GM21367 (cell line): ENCODE data around the gene ZNF423.
"Not testable (repeated sequence)": the region's sequence is repeated elsewhere in the genome, so short reads cannot be mapped to it uniquely, and the experiment has no call there.

ENCODE experiments used
- ATAC-seq: cut with Tn5 transposase; IDR thresholded peaks from one replicate; pipeline ENCODE4 v1.9.1; 2021; ENCODE audit not compliant: unreplicated experiment

Gene ZNF423

DNA sequence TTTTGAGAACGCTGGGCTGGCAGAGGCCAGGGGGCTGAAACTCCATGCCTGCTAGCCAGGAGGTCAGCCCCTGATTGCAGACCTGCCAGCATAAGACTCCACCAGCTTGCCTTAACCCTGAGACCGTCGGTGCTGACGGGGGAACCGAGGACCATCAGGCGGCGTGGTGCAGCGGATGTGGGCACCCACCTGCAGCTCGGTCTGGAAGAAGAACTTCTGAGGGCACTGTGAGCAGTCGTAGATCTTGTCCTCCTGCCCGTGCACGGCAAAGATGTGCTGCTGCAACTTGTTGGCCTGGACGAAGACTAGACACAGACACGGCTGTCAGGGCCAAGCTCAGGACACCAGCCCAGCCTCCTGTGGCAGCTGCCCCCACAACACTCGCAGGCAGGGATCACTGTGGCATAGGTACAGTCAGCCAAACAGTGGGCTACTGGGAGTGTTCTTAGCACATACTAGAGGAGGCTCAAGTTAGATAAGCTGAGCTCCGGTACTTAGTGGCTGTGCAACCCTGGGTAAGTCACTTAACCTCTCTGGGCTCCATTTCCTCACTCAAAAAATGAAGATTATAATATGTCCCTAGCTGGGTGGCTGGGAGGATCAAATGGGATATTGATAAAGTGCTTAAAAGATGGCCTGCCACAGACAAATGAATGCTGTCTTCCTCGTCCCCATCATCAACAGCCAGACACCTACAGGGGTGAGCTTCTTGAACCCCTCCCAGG is 332.3 kb downstream of the ZNF423 start:
- ATAC-seq = no peak

DNA sequence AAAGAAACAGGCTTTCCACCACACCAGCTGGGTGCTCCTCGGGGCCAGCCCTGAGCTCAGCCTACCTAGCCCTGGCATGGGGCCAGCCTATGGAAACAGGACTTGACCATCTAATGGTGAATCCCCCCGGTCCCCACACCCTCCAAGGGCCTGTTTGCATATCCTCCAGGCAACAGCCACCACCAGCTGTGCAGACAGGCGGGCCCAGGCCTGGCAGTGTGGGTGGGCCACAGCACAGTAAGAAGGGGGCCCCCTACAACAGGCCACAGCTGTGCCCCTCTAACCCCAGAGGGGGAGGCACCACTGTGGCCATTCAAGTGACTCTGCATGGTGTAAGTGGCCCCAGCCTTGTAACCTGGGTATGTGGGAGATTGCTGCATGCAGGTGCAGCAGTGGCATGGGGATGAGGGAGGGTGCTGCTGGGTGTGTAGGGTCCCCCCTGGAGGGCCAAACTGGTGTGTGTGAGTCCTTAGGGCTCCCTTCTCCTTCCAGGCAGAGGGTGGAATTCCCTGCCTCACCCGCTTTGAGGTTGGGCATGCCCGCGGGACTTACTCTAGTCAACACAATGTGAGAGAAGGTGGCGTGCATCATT is 334.1 kb downstream of the ZNF423 start:
- no peak for ATAC-seq

DNA sequence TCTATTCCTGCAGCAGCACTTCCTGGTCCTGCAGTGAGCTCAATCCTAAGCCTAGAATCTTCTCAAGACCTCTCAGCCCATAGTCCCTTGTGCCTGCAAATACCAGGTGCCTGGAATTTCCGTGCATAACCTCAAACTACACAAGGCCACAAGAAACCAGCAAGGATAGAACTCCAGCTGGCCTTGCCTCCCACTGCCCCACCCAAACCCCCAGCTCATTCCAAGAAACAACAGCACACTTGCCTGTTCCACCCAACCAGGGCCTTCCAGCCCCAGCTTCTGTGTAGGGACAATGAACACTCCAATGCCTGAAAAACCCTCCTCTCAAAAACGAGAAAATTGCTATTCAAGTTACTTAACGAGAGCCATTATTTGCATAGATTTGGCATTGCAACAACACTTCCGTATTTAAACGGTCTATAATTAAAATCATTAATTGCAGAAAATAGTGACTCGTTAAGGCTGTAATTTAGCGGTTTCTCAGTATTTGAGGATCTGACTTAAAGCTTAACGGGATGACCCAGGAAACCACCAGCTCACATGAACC is 335.3 kb downstream of the ZNF423 start:
- no peak for ATAC-seq

DNA sequence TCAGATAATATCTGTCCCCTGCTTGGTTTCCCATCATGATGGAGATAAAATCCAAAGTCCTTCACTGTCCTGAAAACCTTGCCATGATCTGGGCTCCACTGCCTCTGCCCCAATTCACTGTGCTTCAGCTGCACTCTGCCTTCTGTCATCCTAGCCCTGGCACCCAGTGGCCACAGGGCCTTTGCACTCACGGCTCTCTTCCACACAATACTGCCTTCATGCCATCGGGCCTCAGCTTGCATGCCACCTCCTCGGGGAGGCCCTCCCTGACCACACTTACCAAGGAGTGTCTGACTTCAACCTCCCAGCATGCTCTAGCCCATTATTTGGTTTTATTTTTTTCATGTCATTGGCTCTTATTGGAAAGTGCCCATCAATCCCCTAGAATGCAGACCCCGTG is 336.2 kb downstream of the ZNF423 start:
- ATAC-seq = no peak

DNA sequence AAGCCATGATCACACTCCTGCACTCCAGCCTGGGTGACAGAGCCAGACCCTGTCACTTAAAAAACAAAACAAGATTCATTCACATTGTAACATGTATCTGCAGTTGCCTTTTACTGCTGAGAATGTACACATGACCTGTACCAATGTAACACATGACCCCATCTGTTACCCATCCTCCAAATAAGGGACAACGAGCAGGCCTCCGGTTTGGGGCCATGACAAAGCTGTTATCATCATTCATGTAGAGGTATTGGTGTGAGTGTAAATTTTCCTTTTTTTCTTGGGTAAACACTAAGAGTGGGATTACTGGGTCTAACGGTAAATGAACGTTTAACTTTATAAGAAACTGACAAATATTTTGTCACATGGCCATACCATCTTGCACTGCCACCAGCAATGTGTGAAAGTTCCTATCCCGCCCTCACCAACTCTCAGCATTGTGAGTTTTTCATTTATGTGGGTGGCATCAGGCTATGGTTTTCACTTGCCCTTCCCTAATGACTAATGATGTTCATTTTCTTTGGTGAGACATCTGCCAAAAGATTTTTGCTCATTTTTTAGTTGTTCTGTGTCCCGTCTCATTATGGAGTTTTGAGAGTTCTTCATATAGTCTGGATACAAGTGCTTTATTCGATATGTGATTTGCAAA is 336.8 kb downstream of the ZNF423 start:
- ATAC-seq = no peak

- ATAC-seq = no peak
Measured at GRCh38 chr16:49516382-49517036, 339.4 kb downstream of the ZNF423 start.

DNA sequence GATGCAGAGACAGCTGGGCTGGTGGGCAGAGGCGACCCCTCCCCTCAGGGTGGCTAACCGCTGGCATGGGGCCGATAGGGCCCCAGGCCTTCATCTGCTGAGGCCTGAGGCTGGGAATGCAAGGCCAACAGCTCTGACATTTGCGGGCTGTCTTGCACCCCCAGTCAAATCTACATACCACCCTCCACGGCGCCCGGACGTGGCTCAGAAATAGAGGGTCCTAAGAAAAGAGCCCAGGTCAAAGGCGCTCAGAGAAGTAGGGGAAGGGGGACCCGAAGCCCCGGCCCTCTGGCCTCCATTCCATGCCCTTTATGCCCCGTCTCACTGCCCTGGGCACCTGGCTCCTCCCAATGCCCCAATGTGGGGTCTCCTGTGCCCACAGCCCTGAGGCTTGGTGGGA is 340.1 kb downstream of the ZNF423 start:
- no peak for ATAC-seq

DNA sequence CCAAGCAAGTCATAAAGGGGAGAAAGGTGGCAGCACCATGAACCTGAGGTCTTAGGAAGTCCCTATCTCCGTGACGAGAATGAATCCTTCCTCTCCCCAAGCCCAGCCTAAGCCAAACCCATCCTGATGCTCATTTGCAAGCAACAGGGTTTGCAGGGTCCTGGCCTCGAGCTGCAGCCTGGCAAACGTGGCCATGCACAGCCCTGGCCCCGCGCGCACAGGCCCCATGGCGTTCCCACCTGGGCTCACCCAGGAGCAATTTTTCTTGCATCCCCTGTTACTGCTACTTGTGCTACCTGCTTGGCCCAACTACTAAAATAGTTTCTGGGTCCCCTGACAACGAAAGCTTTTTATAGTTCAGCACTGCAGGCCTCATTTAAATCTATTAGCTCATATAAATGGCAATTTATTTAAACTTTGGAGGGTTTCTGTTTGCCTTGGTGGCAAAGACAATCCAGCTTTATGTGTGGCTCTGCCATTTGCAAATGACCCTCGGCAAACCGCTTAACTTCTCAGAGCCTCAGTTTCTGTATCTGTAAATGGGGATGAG is 340.8 kb downstream of the ZNF423 start:
- no peak for ATAC-seq

GRCh38 chr16:49514073-49514980 is 341.6 kb downstream of the ZNF423 start:
- ATAC-seq = no peak

GRCh38 chr16:49513040-49513439 is 342.9 kb downstream of the ZNF423 start:
- ATAC-seq = no peak

DNA sequence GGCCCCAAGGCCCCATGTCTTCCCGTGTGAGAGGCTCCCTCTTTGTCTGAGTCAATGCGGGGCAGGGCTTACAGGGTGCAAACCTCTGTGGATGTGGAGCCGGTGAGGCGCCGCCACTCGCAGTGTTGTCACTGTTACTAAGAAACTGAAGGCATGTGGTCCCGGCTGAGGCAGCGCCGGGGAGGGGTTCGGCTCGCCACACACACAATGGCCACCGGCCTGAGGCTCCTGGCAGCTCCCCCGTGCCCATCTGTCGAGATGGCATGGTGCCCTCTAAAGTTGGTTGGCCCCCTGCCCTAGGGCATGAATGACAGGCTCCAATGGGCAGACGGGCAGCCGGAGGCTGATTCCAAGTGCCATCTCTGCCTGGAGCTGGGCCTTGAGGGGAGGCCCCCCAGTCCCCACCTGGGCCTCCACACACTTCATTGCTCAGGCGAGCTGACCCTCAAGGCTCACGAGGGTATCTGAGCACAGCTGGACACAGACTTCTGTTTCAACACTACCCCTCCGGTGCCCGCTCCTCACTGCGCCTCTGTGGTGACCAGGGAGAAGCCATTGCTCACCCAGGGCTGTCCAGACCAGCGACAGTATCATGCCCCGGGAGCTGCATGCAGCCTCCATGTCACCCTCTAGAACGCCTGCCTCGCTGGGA is 345.1 kb downstream of the ZNF423 start:
- ATAC-seq = no peak

DNA sequence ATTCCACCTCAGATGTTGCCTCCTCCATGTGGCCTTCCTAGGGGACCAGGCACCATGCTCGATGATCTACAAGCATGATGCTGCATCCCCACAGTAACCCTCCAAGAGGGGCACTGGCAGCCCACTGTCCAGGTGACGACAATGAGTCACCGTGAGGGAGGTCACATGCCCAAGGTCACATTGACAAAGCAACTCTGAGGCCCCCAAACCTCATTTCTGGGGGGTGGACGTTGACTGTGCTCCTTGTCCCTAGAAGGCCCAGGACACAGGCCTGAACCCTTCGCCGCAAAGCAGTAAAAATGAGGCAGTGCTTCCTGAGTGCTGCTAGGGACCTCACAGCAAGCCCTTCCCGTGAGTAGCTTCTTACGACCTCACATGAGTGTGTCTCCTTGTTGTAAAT is 345.8 kb downstream of the ZNF423 start:
- no peak for ATAC-seq

- not testable (repeated sequence) for ATAC-seq
Measured at GRCh38 chr16:49506058-49507013, 349.6 kb downstream of the ZNF423 start.

GRCh38 chr16:49505556-49505955 is 350.4 kb downstream of the ZNF423 start:
- no peak for ATAC-seq

GRCh38 chr16:49504626-49505025 is 351.3 kb downstream of the ZNF423 start:
- ATAC-seq = no peak

- ATAC-seq = no peak
Measured at GRCh38 chr16:49504023-49504364, 351.9 kb downstream of the ZNF423 start.

DNA sequence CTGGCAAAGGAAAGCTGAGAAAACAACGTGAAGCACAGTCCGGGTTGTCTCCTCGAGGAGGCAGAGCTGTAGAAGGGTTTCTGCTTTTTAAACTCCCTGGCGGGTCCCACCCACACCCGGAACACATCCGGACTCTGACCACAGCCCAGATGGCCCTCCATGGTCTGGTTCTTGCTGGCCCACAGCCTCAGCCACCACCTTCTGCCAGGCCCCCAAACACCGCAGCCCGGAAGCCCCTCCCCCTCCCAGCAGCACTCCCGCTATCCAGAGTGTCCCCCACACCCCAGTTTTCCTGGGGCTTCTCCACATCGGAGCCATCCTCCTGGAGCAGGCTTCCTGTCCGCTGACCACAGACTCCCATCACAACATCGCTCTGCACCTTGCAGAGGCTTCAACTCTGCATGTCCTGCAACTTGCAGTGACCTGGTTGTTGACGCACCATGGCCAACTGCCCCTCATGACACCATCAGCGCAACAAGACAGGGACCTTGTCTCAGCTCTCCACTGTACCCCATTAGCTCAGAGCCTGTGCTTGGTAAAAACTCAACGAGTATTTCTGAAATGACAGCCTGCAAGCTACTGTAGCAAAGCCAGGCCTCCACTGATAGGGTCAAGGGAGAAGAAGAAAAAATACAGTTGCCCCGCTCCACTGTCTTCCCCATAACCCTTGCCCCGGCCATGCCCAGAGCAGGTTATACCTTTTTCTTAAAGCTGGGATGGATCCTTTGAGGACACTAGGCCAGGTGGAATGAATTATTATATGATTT is 352.5 kb downstream of the ZNF423 start:
- ATAC-seq = peak; percentile 72
